ENCODE results near the gene TRPC3.

The TRPC3 gene

GRCh38 chr4:121881158-121881557 lies 70.7 kb downstream of the TRPC3 start:
- Histone ChIP-seq H3K4me3 (no peak overlapping the region), H3K27ac (no peak overlapping the region)

DNA sequence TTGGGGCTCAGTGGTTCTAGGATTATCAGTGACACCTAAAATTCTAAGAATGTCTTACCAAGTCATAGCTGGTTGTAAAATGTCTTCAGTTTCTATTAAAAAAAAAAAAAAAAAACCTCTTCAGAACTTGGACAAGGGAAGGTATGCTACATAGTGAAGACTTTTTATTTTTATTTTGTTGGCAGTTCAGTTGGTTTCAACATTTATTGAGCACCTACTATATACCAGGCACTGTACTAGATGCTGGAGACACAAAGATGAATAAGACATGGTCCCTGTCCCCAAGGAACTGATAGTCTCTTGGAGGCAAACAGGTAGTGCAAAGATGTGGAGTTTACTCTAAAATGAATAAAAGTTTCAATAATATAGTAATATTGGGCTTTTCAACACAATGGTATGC lies 72.7 kb downstream of the TRPC3 start:
- no peak overlapping the region for H3K4me3 ChIP-seq

DNA sequence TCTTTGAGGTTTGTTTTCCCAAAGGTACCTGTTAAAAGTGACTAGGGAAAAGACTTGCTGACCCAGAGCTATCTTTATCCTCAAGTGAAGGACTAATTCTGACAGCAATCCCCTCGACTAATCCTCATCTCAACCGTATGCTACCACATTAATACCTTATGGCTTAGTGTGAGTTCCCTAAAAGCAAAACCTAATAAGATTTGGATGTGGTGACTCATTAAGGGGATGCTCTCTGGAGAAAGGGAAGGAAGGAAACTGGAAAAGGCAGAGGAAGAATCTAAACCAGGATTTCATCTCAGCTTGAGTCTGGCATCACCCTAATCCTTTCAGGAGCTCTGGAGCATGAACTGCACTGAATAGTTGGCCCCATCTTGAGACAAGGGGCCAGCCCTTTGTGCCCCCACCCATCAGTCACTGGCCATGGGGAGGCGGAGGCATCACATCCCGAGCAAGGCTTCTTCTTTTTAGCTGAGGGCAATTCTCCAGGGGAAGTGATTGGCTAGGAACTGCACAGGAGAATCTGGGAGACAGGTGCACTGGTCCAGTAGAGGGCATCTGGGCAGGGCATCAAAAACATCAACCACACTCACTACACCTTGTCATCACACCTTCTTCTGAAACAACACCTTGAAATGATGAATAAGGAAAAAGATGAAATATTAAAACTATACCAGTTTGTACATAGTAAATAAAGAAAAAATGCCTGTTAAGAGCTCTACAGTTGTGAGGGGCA lies 74.7 kb downstream of the TRPC3 start:
- Histone ChIP-seq H3K4me3 (no peak overlapping the region), H3K27ac (no peak overlapping the region)

More for the DNA sequence above, 72.7 kb downstream of the TRPC3 start:
- H3K27ac ChIP-seq = no peak overlapping the region

GRCh38 chr4:121876070-121876469 lies 75.8 kb downstream of the TRPC3 start:
- Histone ChIP-seq H3K27ac (no peak overlapping the region), H3K4me3 (no peak overlapping the region)

DNA sequence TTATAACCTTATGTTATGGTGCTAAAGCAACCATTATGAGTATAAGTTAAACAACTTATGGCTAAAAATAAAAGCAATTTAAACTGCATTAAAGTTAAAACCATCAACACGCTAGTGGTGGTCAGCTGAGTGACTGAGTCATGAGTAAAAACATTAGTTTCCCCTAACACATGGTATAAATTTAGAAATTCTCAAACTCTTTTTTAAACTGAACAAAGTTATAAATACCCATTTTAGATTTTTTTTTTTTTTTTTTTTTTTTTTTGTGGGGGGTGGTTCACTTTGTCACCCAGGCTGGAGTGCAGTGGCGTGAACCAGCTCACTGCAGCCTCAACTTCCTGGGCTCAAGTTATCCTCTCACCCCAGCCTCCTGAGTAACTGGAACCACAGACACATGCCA lies 76.2 kb downstream of the TRPC3 start:
- H3K4me3 ChIP-seq = no peak overlapping the region
- no peak overlapping the region for H3K27ac ChIP-seq

GRCh38 chr4:121873604-121874003 lies 78.3 kb downstream of the TRPC3 start:
- Histone ChIP-seq H3K27ac (no peak overlapping the region), H3K4me3 (no peak overlapping the region)

GRCh38 chr4:121869841-121870822 lies 81.7 kb downstream of the TRPC3 start, which contains the start of gene BBS7:
BBS7 (minus strand) TSS chr4:121870474; CDS start chr4:121870313, 161 bp downstream.
- Histone ChIP-seq H3K27ac (peak within 1 kb of the TSS; percentile 10 to 96 (median 82)), H3K4me3 (peak within 1 kb of the TSS; percentile 48 to 86 (median 74))

- Histone ChIP-seq H3K27ac (no peak overlapping the region), H3K4me3 (no peak overlapping the region)
Measured at GRCh38 chr4:121863799-121864198, 88.1 kb downstream of the TRPC3 start.

GRCh38 chr4:121861426-121861825 lies 90.4 kb downstream of the TRPC3 start:
- no peak overlapping the region for H3K27ac ChIP-seq
- no peak overlapping the region for H3K4me3 ChIP-seq

DNA sequence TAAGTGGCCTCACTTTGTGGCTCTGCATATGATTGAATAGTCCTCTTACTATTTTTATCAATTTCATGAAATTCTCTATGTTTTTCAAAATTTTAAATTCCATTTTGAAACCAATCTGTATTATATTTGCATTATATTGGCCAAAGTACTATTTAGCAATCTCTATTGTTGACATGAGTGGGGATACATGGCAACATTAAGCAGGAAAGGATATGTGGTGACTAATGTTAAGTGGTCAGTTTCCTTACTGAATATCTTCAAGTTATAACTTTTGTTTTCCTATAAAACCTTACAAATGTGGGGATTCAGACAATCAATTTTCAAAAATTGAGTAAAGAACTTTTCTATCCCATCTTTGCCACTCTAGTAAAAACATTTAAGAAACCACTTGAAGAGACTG lies 91.7 kb downstream of the TRPC3 start:
- Histone ChIP-seq H3K4me3 (no peak overlapping the region), H3K27ac (no peak overlapping the region)

DNA sequence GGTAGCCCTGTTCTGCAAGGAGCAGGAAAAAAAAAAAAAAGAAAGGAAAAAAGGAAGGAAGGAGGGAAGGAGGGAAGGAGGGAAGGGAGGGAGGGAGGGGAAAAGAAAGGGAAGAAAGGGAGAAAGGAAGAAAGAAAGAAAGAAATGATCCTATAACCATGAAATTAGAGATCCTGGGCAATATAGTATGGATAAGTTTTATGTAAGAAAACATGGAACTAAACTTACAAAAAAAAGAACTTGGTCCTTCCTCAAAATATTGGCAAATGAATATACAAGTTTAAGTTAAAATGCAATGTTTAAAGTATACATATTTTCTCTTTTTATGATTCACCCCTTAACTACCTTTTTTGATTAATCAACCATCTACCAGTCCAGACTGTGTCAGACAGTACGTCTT lies 100.5 kb downstream of the TRPC3 start:
- no peak overlapping the region for H3K4me3 ChIP-seq
- H3K27ac ChIP-seq = no peak overlapping the region

DNA sequence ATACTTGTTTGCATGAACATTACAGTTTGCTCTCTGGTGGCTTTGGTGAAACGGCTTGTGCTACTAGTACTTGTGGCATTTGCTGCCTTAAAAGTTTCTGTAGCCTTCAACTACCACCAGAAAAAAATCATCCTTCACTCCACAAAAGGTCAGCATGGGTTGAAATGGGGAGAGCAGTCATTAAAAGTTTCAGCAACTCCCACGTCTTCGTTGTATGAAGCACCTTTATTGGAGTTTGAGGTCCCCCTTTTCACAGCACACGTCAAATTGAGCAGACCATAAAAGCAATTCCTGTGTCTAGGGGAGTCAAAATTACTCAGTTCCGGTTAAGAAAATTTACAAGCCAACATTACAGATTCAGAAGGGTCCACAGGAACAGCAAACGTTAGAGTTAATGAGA lies 105.2 kb downstream of the TRPC3 start:
- Histone ChIP-seq H3K4me3 (no peak overlapping the region), H3K27ac (no peak overlapping the region)

DNA sequence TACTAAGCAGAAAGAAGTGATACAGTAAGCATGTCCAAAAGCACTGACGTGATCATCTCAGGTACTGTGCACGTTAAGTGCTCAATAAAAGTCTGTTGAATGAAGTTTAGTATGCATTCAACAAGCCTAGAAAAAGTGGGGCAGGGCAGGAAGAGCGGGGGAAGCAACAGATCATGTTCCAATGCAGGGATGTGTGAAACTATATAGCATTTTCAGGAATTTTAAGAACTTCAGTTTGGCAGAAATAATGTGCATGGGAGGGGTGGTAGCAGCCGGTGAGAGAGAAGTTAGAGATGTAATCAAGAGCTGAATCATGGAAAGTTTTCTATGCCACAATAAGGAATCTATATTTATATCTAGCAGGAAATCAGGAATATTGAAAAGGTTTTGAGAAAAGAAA lies 109.0 kb downstream of the TRPC3 start:
- H3K27ac ChIP-seq = no peak overlapping the region
- H3K4me3 ChIP-seq = no peak overlapping the region

GRCh38 chr4:121838136-121838535 lies 113.7 kb downstream of the TRPC3 start:
- H3K4me3 ChIP-seq = no peak overlapping the region
- H3K27ac ChIP-seq = no peak overlapping the region

DNA sequence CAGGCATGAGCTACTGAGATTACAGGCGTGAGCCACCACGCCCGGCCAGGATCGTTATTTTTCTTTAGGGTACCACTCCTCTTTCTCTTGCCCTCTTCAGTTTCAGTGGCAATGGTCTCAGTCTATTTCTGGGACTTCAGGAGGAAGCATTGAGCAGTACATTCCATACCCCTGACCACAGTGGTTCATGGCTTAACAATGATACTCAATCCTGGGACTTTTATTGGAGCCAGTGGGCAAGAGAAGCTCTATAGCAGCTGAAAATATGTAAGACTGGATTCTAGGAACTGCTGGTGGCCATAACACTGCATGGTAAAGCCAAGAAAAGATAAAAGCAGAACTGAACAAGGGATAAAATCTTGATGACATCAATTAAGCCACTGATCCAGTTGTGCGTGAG lies 122.3 kb downstream of the TRPC3 start:
- H3K27ac ChIP-seq = no peak overlapping the region

More for the DNA sequence above, 122.3 kb downstream of the TRPC3 start:
- no peak overlapping the region for H3K4me3 ChIP-seq
